ENCODE data around the gene EPHA6.

GRCh38 chr3:97297032-97297431 lies 482.6 kb downstream of the EPHA6 start:
- TF ChIP-seq CTCF (IDR thresholded peaks at IDR 0.05) = no peak
- TF ChIP-seq POLR2AphosphoS5 (IDR thresholded peaks at IDR 0.05; ENCODE audit: insufficient read depth in 1 of 2, low read depth in 1 of 2) = no peak
- no peak for TF ChIP-seq POLR2A (IDR thresholded peaks at IDR 0.05)
